Activated naive CD4-positive, alpha-beta T cell treated with anti-CD3 and anti-CD28 coated beads, Interleukin-2, amount 10 ng/mL, durations not matched to agents 7 days and 5 days (primary cell): ENCODE results near the gene CPEB4.

ENCODE experiments used
- CTCF ChIA-PET: fragments of 350-600 bp; sonication (Branson Sonifier 250); formaldehyde crosslinking; loops from one replicate; lab custom pipeline; 2021; ENCODE audit warnings: antibody characterized with exemption; lab: Charles Lee
- DNase-seq: peaks from one replicate; pipeline ENCODE4 v3.0.0-alpha.2; 2020
- H3K27ac Mint-ChIP-seq: one replicate; pipeline ENCODE4 v1.8.0; 2021; ENCODE audit warnings: mild to moderate bottlenecking, moderate library complexity, mixed read lengths
- H3K27me3 Mint-ChIP-seq: one replicate; pipeline ENCODE4 v1.8.0; 2021; ENCODE audit warnings: mild to moderate bottlenecking, mixed read lengths
- H3K36me3 Mint-ChIP-seq: one replicate; pipeline ENCODE4 v1.8.0; 2021; ENCODE audit warnings: mixed read lengths
- H3K4me1 Mint-ChIP-seq: one replicate; pipeline ENCODE4 v1.8.0; 2021; ENCODE audit warnings: mixed read lengths
- H3K4me3 Mint-ChIP-seq: one replicate; pipeline ENCODE4 v1.8.0; 2021; ENCODE audit warnings: mild to moderate bottlenecking, moderate library complexity, mixed read lengths
- H3K9me3 Mint-ChIP-seq: one replicate; pipeline ENCODE4 v1.8.0; 2021; ENCODE audit warnings: mixed read lengths

CPEB4 gene

DNA sequence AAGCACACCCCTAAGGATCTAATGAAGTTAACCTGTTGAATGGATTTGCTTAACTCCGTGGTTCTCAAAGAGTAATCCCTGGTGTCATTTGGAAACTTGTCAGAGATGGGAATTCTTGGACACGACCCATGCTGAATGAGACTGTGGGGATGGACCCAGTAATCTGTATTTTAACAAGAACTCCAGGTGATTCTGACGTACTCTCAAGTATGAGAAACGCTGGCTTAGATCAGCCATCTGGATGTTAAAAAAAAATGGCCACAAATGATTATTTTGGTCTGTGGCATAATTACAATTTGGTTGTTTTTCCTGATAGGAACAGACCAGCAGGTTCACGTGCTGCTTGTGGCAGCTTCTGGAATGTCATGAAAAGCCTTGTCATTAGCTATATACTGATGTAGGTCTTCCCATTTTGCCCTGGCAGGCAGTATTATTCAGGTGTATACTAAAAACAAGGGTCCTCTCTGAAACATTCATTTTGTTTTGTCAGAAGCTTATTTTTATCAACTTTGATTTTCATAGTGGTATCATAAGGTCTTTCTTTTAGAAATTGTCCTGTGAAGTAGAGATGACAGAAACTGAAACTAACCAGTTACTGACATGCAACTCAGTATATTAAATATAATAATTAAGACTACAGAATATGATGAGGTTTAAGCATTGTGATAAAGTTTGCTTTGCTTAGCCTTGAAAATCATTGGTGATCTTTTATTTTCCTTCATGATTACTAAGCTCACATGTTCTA lies 15.4 kb downstream of the CPEB4 start:
- Mint-ChIP-seq H3K27ac (no peak overlapping the region), H3K4me1 (peaks cover 6% of the 10 kb centered on the region), H3K9me3 (no peaks in the 10 kb centered on the region), H3K36me3 (no peaks in the 10 kb centered on the region), H3K27me3 (no peaks in the 10 kb centered on the region), H3K4me3 (no peak overlapping the region)
- CTCF ChIA-PET: interaction anchor here (1.0 to 1.5 kb wide), 3 partner anchors 10 to 22 kb away, joined by 3 to 4 read pairs (median 4); no protein-coding TSS in a partner anchor
- no peak for DNase-seq

DNA sequence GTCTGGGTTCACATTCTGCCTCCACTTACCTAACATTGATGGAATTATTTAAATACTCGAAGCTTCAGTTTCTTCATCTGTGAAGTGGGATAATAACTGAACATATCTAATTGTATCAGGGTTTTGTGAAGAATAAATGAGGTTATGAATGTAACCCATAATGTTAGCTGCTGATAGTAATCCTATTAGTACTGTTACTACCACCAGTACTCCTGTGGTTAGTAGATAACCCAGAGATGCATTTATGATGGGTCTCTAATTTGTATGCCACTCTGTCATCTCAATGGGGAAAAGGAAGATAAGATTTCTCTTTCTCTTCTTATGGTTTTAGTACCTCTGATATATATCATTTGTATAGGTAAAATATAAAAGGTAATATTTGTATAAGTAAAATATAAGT lies 16.0 kb downstream of the CPEB4 start:
- peaks cover 6% of the 10 kb centered on the region for H3K4me1 Mint-ChIP-seq
- no peaks in the 10 kb centered on the region for H3K27me3 Mint-ChIP-seq
- DNase-seq: no peak
- H3K9me3 Mint-ChIP-seq: no peaks in the 10 kb centered on the region
- no peak overlapping the region for H3K4me3 Mint-ChIP-seq
- CTCF ChIA-PET: interaction anchor here (1.0 to 1.5 kb wide), 2 partner anchors 13 to 22 kb away, joined by 4 read pairs; no protein-coding TSS in a partner anchor
- no peaks in the 10 kb centered on the region for H3K36me3 Mint-ChIP-seq
- no peak overlapping the region for H3K27ac Mint-ChIP-seq

- Mint-ChIP-seq H3K9me3 (no peaks in the 10 kb centered on the region), H3K4me1 (peaks cover 6% of the 10 kb centered on the region), H3K27me3 (no peaks in the 10 kb centered on the region), H3K36me3 (peaks cover 5% of the 10 kb centered on the region), H3K27ac (no peak overlapping the region), H3K4me3 (no peak overlapping the region)
- CTCF ChIA-PET: no interaction called here
- no peak for DNase-seq
Measured at GRCh38 chr5:173907284-173907683, 19.1 kb downstream of the CPEB4 start.

DNA sequence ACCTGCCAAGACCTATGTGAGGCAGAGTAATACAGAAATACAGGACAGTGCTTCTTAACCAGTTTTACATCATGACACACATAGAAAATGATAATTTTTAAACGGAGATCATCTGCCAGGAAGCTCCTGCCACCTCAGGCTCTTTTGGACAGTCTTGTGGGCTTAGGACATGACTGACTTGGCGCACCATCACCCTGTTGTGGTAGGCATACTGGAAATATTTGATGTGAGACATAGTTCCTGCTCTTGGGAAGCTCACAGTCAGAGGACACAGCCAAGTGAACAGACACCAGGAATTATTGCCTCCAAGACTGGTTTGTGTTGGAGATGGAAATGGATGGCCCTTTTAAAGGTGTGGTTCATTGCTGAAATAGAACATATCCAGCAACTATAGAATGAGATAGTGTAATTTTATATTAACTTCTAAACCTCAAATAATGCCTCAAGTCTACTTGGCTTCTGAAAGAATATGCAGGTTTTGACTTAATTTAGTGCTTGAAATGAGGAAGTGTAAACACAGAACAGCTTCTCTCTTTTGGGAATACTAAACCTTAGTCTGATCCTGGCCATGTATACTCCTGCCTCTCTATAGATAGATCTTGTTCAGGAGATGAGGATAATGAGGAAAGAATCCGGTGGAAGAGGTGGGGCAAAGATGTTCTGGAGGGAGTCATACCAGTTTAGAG lies 19.7 kb downstream of the CPEB4 start:
- no peaks in the 10 kb centered on the region for H3K27me3 Mint-ChIP-seq
- CTCF ChIA-PET: interaction anchor here (1.4 kb wide), 1 partner anchor 18 kb away, joined by 4 read pairs; no protein-coding TSS in a partner anchor
- no peak overlapping the region for H3K27ac Mint-ChIP-seq
- no peak overlapping the region for H3K4me3 Mint-ChIP-seq
- H3K9me3 Mint-ChIP-seq: no peaks in the 10 kb centered on the region
- no peak for DNase-seq
- H3K36me3 Mint-ChIP-seq: peaks cover 6% of the 10 kb centered on the region
- peaks cover 6% of the 10 kb centered on the region for H3K4me1 Mint-ChIP-seq

- H3K36me3 Mint-ChIP-seq: peaks cover 6% of the 10 kb centered on the region
- no peak overlapping the region for H3K4me3 Mint-ChIP-seq
- no peak for DNase-seq
- H3K27ac Mint-ChIP-seq: no peak overlapping the region
- H3K27me3 Mint-ChIP-seq: no peaks in the 10 kb centered on the region
- CTCF ChIA-PET: interaction anchor here (1.4 kb wide), 1 partner anchor 16 kb away, joined by 4 read pairs; no protein-coding TSS in a partner anchor
- no peaks in the 10 kb centered on the region for H3K9me3 Mint-ChIP-seq
- no peaks in the 10 kb centered on the region for H3K4me1 Mint-ChIP-seq
Measured at GRCh38 chr5:173909199-173909598, 21.1 kb downstream of the CPEB4 start.

DNA sequence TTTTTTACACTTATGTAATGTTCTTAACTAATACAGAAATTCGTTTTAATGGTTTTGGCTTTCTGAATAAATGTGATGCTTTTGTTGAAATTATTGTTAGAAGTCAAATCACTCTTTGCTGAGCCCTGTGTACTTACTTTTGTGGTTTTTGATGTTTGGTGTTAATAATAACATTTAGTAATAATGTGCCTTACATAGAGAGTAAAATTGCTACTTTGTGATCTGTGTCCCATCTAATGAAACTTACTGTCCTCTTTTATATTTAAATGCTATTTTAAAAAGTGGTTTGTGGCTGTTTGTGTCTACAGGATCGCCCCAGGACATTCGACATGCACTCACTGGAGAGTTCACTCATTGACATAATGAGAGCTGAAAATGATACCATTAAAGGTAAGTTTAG lies 22.1 kb downstream of the CPEB4 start:
- Mint-ChIP-seq H3K4me3 (no peak overlapping the region), H3K36me3 (peaks cover 6% of the 10 kb centered on the region), H3K9me3 (no peaks in the 10 kb centered on the region), H3K27ac (no peak overlapping the region), H3K4me1 (no peaks in the 10 kb centered on the region), H3K27me3 (no peaks in the 10 kb centered on the region)
- CTCF ChIA-PET: no interaction called here
- DNase-seq: no peak

GRCh38 chr5:173911623-173912022 lies 23.5 kb downstream of the CPEB4 start:
- no peaks in the 10 kb centered on the region for H3K9me3 Mint-ChIP-seq
- H3K4me3 Mint-ChIP-seq: no peak overlapping the region
- CTCF ChIA-PET: interaction anchor here (0.9 kb wide), 1 partner anchor 14 kb away, joined by 4 read pairs; no protein-coding TSS in a partner anchor
- H3K27me3 Mint-ChIP-seq: no peaks in the 10 kb centered on the region
- no peaks in the 10 kb centered on the region for H3K4me1 Mint-ChIP-seq
- DNase-seq: no peak
- peaks cover 6% of the 10 kb centered on the region for H3K36me3 Mint-ChIP-seq
- peak overlapping the region; percentile 19 for H3K27ac Mint-ChIP-seq

DNA sequence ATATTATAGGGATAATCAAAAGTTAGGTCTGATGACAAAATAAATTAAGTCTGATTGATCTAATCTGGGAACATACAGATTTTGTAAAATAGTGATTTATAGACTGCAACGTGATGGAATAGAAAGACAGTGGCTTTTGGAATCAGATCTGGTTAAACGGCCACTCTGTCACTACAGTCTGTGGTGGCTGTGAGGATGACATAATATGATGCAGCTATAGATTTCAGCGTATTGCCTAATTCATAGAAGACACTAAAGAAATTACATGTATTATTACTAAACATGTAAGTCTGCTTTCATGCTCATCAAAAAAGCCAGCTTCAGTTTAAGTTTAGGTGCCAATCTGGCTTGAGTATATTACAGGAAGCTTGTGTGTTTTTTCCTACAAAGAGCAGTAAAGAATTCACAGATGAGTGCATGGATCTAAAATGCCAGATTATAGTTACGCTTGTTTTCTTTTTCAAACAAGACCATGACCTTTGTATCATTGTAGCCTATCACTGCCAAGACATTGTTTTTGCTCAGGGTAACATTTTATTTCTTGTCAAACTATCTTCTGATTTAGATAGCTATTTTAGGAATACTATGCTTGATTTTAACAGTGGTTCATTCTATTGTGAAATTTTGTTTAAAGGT lies 25.7 kb downstream of the CPEB4 start:
- peaks cover 4% of the 10 kb centered on the region for H3K4me1 Mint-ChIP-seq
- DNase-seq: no peak
- CTCF ChIA-PET: interaction anchor here (0.7 kb wide), 1 partner anchor 11 kb away, joined by 3 read pairs; no protein-coding TSS in a partner anchor
- no peaks in the 10 kb centered on the region for H3K9me3 Mint-ChIP-seq
- no peak overlapping the region for H3K4me3 Mint-ChIP-seq
- no peak overlapping the region for H3K27ac Mint-ChIP-seq
- peaks cover 6% of the 10 kb centered on the region for H3K36me3 Mint-ChIP-seq
- no peaks in the 10 kb centered on the region for H3K27me3 Mint-ChIP-seq

- Mint-ChIP-seq H3K36me3 (peaks cover 6% of the 10 kb centered on the region), H3K9me3 (no peaks in the 10 kb centered on the region), H3K27me3 (no peaks in the 10 kb centered on the region), H3K4me3 (no peak overlapping the region), H3K27ac (no peak overlapping the region), H3K4me1 (peaks cover 4% of the 10 kb centered on the region)
- DNase-seq: no peak
- CTCF ChIA-PET: no interaction called here
Measured at GRCh38 chr5:173915310-173916014, 27.3 kb downstream of the CPEB4 start.

- no peak for DNase-seq
- peaks cover 7% of the 10 kb centered on the region for H3K4me1 Mint-ChIP-seq
- H3K9me3 Mint-ChIP-seq: no peaks in the 10 kb centered on the region
- H3K36me3 Mint-ChIP-seq: peaks cover 6% of the 10 kb centered on the region
- H3K27me3 Mint-ChIP-seq: no peaks in the 10 kb centered on the region
- no peak overlapping the region for H3K4me3 Mint-ChIP-seq
- CTCF ChIA-PET: interaction anchor here (0.8 kb wide), 1 partner anchor 9 kb away, joined by 3 read pairs; no protein-coding TSS in a partner anchor
- H3K27ac Mint-ChIP-seq: no peak overlapping the region
Measured at GRCh38 chr5:173916233-173916632, 28.1 kb downstream of the CPEB4 start.

- H3K9me3 Mint-ChIP-seq: no peaks in the 10 kb centered on the region
- no peaks in the 10 kb centered on the region for H3K27me3 Mint-ChIP-seq
- DNase-seq: peak; percentile 62
- H3K27ac Mint-ChIP-seq: no peak overlapping the region
- no peak overlapping the region for H3K4me3 Mint-ChIP-seq
- peaks cover 7% of the 10 kb centered on the region for H3K4me1 Mint-ChIP-seq
- peaks cover 3% of the 10 kb centered on the region for H3K36me3 Mint-ChIP-seq
- CTCF ChIA-PET: interaction anchor here (0.8 to 1.7 kb wide), 2 partner anchors 302 to 326 kb away, joined by 3 to 5 read pairs; no protein-coding TSS in a partner anchor
Measured at GRCh38 chr5:173917788-173918786, 29.9 kb downstream of the CPEB4 start.

DNA sequence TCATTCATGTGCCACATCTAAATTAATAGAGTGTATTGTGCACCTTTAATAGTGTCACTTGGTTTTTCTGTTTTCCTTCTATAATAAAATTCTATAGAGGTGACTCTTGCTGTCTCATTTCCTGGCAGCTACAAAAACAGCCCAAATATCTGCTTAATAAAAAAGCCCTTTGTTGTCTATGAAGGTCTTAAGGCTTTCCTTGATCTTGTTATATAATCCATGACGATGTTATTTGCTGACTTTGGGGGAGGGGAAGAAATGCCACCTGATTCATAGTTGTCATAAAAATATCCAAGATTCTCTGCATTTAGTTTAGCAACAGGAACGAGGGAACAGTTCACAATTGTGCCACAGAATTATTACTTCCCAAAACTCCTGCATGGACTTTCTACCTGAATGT lies 31.3 kb downstream of the CPEB4 start:
- Mint-ChIP-seq H3K36me3 (peaks cover 3% of the 10 kb centered on the region), H3K4me1 (peaks cover 7% of the 10 kb centered on the region)

More for the DNA sequence above, 31.3 kb downstream of the CPEB4 start:
- H3K27ac Mint-ChIP-seq: no peak overlapping the region
- DNase-seq: no peak
- CTCF ChIA-PET: interaction anchor here (0.6 to 0.7 kb wide), 2 partner anchors 88 to 172 kb away, joined by 3 to 4 read pairs; no protein-coding TSS in a partner anchor
- no peak overlapping the region for H3K4me3 Mint-ChIP-seq
- H3K9me3 Mint-ChIP-seq: no peaks in the 10 kb centered on the region
- H3K27me3 Mint-ChIP-seq: no peaks in the 10 kb centered on the region
